Loucy (cell line): ENCODE measurements around the gene NUDT13.

Experiments
- H2AFZ ChIP-seq: fragments of 200-600 bp; sonication (generic); 2 replicates; pipeline ENCODE4 v1.6.0; 2016; ENCODE audit warnings: antibody characterized with exemption, mild to moderate bottlenecking, low read length, moderate library complexity
- H3F3A ChIP-seq: fragments of 200-600 bp; 2 replicates; pipeline ENCODE4 v1.6.0; 2016; ENCODE audit warnings: antibody characterized with exemption, low read depth, mild to moderate bottlenecking
- H3K27me3 ChIP-seq: fragments of 200-600 bp; sonication (generic); 2 replicates; pipeline ENCODE4 v1.6.1; 2014; ENCODE audit warnings: low read length, mild to moderate bottlenecking; ENCODE audit not compliant: insufficient read depth, poor library complexity, severe bottlenecking
- H3K36me3 ChIP-seq: fragments of 200-600 bp; sonication (generic); 2 replicates; pipeline ENCODE4 v1.6.1; 2016; ENCODE audit warnings: low read length; ENCODE audit not compliant: insufficient read depth
- H3K4me1 ChIP-seq: fragments of 200-600 bp; sonication (generic); 2 replicates; pipeline ENCODE4 v1.5.1; 2014; ENCODE audit warnings: low read length, mild to moderate bottlenecking; ENCODE audit not compliant: insufficient read depth, poor library complexity, severe bottlenecking
- H3K4me2 ChIP-seq: fragments of 200-600 bp; sonication (generic); 2 replicates; pipeline ENCODE4 v1.6.0; 2014; ENCODE audit warnings: antibody characterized with exemption, low read length, low read depth, mild to moderate bottlenecking; ENCODE audit not compliant: poor library complexity, severe bottlenecking
- H3K4me3 ChIP-seq: fragments of 200-600 bp; sonication (generic); 2 replicates; pipeline ENCODE4 v1.5.1; 2014; ENCODE audit warnings: low read length, mild to moderate bottlenecking, mixed read lengths; ENCODE audit not compliant: poor library complexity, severe bottlenecking
- H3K79me2 ChIP-seq: fragments of 200-600 bp; sonication (generic); 2 replicates; pipeline ENCODE4 v1.6.1; 2014; ENCODE audit warnings: low read length; ENCODE audit not compliant: insufficient read depth
- H3K9ac ChIP-seq: fragments of 200-600 bp; sonication (generic); 2 replicates; pipeline ENCODE4 v1.6.0; 2014; ENCODE audit warnings: mild to moderate bottlenecking, low read depth, low read length, moderate library complexity; ENCODE audit not compliant: poor library complexity, severe bottlenecking
- H3K9me2 ChIP-seq: fragments of 200-600 bp; sonication (generic); replicated peaks from 2 replicates; pipeline ENCODE4 v1.6.1; 2016; ENCODE audit warnings: low read depth, low read length, mixed read lengths
- H3K9me3 ChIP-seq: fragments of 200-600 bp; sonication (generic); 2 replicates; pipeline ENCODE4 v1.6.1; 2014; ENCODE audit warnings: mild to moderate bottlenecking, antibody characterized with exemption, low read length, low read depth; ENCODE audit not compliant: insufficient read depth
- H4K20me1 ChIP-seq: fragments of 200-600 bp; sonication (generic); 2 replicates; pipeline ENCODE4 v1.6.0; 2014; ENCODE audit warnings: antibody characterized with exemption, low read length, mild to moderate bottlenecking; ENCODE audit not compliant: insufficient read depth, poor library complexity, severe bottlenecking
- CTCF ChIP-seq: fragments of 200-600 bp; sonication (generic); conservative IDR thresholded peaks from 2 replicates; pipeline ENCODE4 v1.5.1; 2014; ENCODE audit warnings: mild to moderate bottlenecking, antibody characterized with exemption, low read length
- EZH2phosphoT487 ChIP-seq: fragments of 200-600 bp; IDR thresholded peaks from 2 replicates; pipeline ENCODE4 v1.6.1; 2018; ENCODE audit warnings: antibody characterized with exemption, mild to moderate bottlenecking, moderate library complexity, borderline replicate concordance

The NUDT13 gene

GRCh38 chr10:73065441-73065840 lies 44.8 kb upstream of the NUDT13 start:
- Histone ChIP-seq H3K9ac (no peak overlapping the region), H3K4me1 (peaks cover 5% of the 10 kb centered on the region), H4K20me1 (peaks cover 4% of the 10 kb centered on the region), H3K9me3 (no peaks in the 10 kb centered on the region), H3K27me3 (no peaks in the 10 kb centered on the region), H2AFZ (no peak overlapping the region), H3K36me3 (peaks cover 77% of the 10 kb centered on the region), H3K4me3 (no peak overlapping the region), H3F3A (no peaks in the 10 kb centered on the region), H3K9me2 (no peaks in the 10 kb centered on the region), H3K4me2 (no peak overlapping the region), H3K79me2 (no peaks in the 10 kb centered on the region)
- TF ChIP-seq EZH2phosphoT487 (no peak), CTCF (no peak)

GRCh38 chr10:73073627-73074026 lies 36.6 kb upstream of the NUDT13 start:
- Histone ChIP-seq H2AFZ (no peak overlapping the region), H3K36me3 (peaks cover 55% of the 10 kb centered on the region), H3K79me2 (peaks cover 33% of the 10 kb centered on the region), H3K9ac (no peak overlapping the region), H3K9me2 (no peaks in the 10 kb centered on the region), H4K20me1 (peaks cover 19% of the 10 kb centered on the region), H3K4me1 (peaks cover 13% of the 10 kb centered on the region), H3K4me3 (no peak overlapping the region), H3F3A (no peaks in the 10 kb centered on the region), H3K9me3 (no peaks in the 10 kb centered on the region), H3K4me2 (no peak overlapping the region), H3K27me3 (no peaks in the 10 kb centered on the region)
- TF ChIP-seq CTCF = no peak
- no peak for TF ChIP-seq EZH2phosphoT487

GRCh38 chr10:73075829-73076228 lies 34.4 kb upstream of the NUDT13 start:
- no peaks in the 10 kb centered on the region for H3K9me3 ChIP-seq
- H3K9me2 ChIP-seq = no peaks in the 10 kb centered on the region
- no peaks in the 10 kb centered on the region for H3K27me3 ChIP-seq
- H3F3A ChIP-seq = no peaks in the 10 kb centered on the region
- no peak overlapping the region for H3K4me2 ChIP-seq
- no peak overlapping the region for H3K4me3 ChIP-seq
- peaks cover 52% of the 10 kb centered on the region for H3K79me2 ChIP-seq
- no peak for TF ChIP-seq CTCF
- no peak for TF ChIP-seq EZH2phosphoT487
- no peak overlapping the region for H2AFZ ChIP-seq
- H3K4me1 ChIP-seq = peaks cover 13% of the 10 kb centered on the region
- H3K36me3 ChIP-seq = peaks cover 34% of the 10 kb centered on the region
- no peak overlapping the region for H3K9ac ChIP-seq
- peaks cover 19% of the 10 kb centered on the region for H4K20me1 ChIP-seq
